ENCODE measurements around the gene FGF9. TPM values are rescaled to one million over a fixed set of nuclear protein-coding genes. Genes with fewer than 3 reads are reported as not detected.
A peak's percentile ranks its signal among the peaks of the same experiment; 100 is the strongest.

The FGF9 gene
- total RNA-seq, 1 donor from 2014 or later, result 1.0 TPM

GRCh38 chr13:21638319-21639282, 32.3 kb upstream of the FGF9 start:
- DNase-seq (ENCODE audit: low spot score), result no peak
- no peaks in the 10 kb centered on the region for H3K9me3 Mint-ChIP-seq (ENCODE audit: low read depth)

DNA sequence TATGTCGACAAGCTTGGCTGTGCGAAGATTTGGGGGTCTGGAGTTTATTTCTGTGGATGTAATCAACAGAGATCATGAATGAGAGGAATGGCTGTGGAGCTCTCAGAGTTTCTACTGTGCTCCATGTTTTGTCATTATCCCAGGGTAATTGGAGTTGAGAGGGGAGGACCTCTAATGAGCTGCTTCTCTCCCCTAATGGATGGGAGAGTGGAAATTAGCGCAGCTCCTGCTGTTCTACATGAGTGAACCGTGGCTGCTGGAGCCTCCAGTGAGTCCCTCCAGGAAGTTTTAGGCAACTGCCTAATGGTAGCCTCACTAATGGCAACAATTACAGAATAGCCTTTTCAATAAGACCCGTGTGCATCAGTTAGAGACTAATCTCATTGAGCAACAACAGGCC, 31.3 kb upstream of the FGF9 start:
- Mint-ChIP-seq H3K36me3 (ENCODE audit: low read depth) (no peaks in the 10 kb centered on the region), H3K4me3 (ENCODE audit: unreplicated experiment) (no peak overlapping the region), H3K4me1 (ENCODE audit: low read depth) (no peaks in the 10 kb centered on the region), H3K27ac (ENCODE audit: unreplicated experiment) (no peak overlapping the region), H3K27me3 (ENCODE audit: low read depth) (peaks cover 11% of the 10 kb centered on the region), H3K9me3 (ENCODE audit: low read depth) (peaks cover 4% of the 10 kb centered on the region)
- no peak for TF ChIP-seq CTCF (IDR thresholded peaks at IDR 0.05)
- no peak for DNase-seq (ENCODE audit: low spot score)

More at GRCh38 chr13:21638319-21639282, 32.3 kb upstream of the FGF9 start:
- peaks cover 11% of the 10 kb centered on the region for H3K27me3 Mint-ChIP-seq (ENCODE audit: low read depth)
- no peak overlapping the region for H3K27ac Mint-ChIP-seq (ENCODE audit: unreplicated experiment)
- H3K4me3 Mint-ChIP-seq (ENCODE audit: unreplicated experiment), result no peak overlapping the region
- peak; percentile 97 for TF ChIP-seq CTCF (IDR thresholded peaks at IDR 0.05)
- H3K36me3 Mint-ChIP-seq (ENCODE audit: low read depth), result no peaks in the 10 kb centered on the region
- H3K4me1 Mint-ChIP-seq (ENCODE audit: low read depth), result no peaks in the 10 kb centered on the region

GRCh38 chr13:21641629-21642028, 29.2 kb upstream of the FGF9 start:
- no peak for TF ChIP-seq CTCF (IDR thresholded peaks at IDR 0.05)
- DNase-seq (ENCODE audit: low spot score), result no peak
- Mint-ChIP-seq H3K9me3 (ENCODE audit: low read depth) (peaks cover 4% of the 10 kb centered on the region), H3K27ac (ENCODE audit: unreplicated experiment) (no peak overlapping the region), H3K27me3 (ENCODE audit: low read depth) (peaks cover 8% of the 10 kb centered on the region), H3K36me3 (ENCODE audit: low read depth) (no peaks in the 10 kb centered on the region), H3K4me3 (ENCODE audit: unreplicated experiment) (no peak overlapping the region), H3K4me1 (ENCODE audit: low read depth) (no peaks in the 10 kb centered on the region)

- no peaks in the 10 kb centered on the region for H3K36me3 Mint-ChIP-seq (ENCODE audit: low read depth)
- H3K9me3 Mint-ChIP-seq (ENCODE audit: low read depth), result peaks cover 11% of the 10 kb centered on the region
- H3K27me3 Mint-ChIP-seq (ENCODE audit: low read depth), result peaks cover 12% of the 10 kb centered on the region
- DNase-seq (ENCODE audit: low spot score), result no peak
- no peaks in the 10 kb centered on the region for H3K4me1 Mint-ChIP-seq (ENCODE audit: low read depth)
- no peak overlapping the region for H3K27ac Mint-ChIP-seq (ENCODE audit: unreplicated experiment)
- H3K4me3 Mint-ChIP-seq (ENCODE audit: unreplicated experiment), result no peak overlapping the region
- TF ChIP-seq CTCF (IDR thresholded peaks at IDR 0.05), result no peak
Measured at GRCh38 chr13:21657538-21657937, 13.3 kb upstream of the FGF9 start.

GRCh38 chr13:21659087-21659486, 11.8 kb upstream of the FGF9 start:
- no peak for DNase-seq (ENCODE audit: low spot score)
- no peak for TF ChIP-seq CTCF (IDR thresholded peaks at IDR 0.05)
- Mint-ChIP-seq H3K4me3 (ENCODE audit: unreplicated experiment) (no peak overlapping the region), H3K4me1 (ENCODE audit: low read depth) (no peaks in the 10 kb centered on the region), H3K27me3 (ENCODE audit: low read depth) (peaks cover 12% of the 10 kb centered on the region), H3K27ac (ENCODE audit: unreplicated experiment) (no peak overlapping the region), H3K36me3 (ENCODE audit: low read depth) (no peaks in the 10 kb centered on the region), H3K9me3 (ENCODE audit: low read depth) (peaks cover 11% of the 10 kb centered on the region)
